NCI-H774 (cell line): ENCODE data around the gene RP9.

Experiments used
- DNase-seq: peaks from one replicate; lab custom pipeline; 2025; lab: John Stamatoyannopoulos, UW

RP9 gene

DNA sequence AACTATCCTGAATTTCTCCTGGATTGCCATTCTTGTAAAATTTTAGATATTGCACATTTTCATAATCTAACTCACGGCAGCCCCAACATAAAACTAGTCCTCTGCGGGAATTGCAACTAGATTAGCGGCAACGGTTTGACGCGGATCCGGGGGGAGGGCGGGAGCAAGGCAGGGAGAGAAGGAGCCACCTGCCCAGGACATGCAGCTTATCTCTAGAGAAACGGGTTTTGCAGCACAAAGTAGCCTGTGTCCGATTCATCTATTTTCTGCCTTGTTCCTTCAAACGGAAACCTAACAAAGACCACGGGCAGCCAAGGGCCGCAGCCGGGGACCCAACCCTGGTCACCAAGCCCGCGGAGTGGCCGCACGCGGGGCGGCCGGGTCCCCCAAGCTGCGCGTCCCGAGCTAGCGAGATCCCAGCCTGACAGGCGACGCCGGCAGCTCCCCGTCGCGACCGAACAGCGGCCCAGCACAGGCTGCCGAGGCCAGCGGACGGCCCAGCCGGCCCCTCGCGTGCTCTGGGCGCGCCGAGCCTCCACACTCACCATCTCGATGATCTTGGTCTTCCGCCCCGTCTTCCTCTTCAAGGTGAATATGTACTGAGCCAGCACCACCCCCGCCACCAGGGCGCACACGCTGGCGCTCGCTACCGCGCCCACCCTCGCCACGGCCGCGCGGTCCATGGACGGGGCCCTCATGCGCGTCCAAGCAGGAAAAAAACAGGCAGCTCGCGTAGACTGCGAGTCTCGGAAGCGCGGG, 47.0 kb downstream of the RP9 start, which contains the start of gene NT5C3A:
Gene NT5C3A, minus strand, starts transcription at position 754 of the 759 bp plus-strand sequence. Its CDS starts 71 bp downstream, at position 683.
- no peak for DNase-seq

DNA sequence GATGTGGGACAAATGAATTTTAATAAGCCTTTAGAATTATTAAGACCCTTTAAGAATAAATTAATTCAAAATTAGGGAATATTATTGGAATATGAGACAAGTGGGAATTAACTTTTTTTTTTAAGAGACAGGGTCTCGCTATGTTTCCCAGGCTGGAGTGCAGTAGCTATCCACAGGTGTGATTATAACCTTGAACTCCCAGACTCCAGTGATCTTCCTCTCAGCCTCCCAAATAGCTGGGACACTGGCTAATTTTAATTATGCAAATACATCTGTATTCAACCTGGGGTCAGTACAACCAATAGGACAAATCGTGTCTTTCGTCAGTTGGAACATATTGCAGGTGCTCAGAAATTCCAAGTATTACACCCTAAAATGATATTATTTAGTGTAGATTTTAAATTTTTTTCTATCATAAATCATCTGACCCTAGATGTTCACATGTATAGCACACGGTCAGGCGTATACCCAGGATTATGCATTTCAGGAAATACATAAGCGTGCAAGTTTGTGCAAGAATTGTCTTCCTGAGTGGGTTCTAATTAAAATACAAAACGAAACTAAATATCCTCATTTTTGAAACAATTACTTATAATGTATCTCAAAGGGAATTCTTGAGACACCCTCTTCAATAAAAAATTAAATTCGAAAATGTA, 47.8 kb downstream of the RP9 start:
- no peak for DNase-seq

DNA sequence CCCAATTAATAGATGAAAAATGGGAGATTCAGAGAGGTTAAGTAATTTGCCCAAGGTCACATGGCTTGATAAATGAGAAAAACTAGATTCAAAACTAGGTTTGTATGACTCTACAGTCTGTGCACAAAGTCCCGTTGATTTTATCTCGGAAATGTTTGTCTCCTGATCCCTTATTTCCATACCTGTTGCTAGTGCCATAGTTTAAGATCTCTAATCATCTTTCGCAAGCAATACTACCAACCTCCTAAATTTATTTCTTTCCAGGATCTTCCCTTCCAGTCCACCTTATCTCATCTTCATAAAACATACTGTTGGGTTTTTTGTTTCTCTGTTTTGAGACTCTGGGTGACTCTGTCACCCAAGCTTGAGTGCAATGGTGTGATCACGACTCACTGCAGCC, 49.6 kb downstream of the RP9 start:
- DNase-seq, result no peak

DNA sequence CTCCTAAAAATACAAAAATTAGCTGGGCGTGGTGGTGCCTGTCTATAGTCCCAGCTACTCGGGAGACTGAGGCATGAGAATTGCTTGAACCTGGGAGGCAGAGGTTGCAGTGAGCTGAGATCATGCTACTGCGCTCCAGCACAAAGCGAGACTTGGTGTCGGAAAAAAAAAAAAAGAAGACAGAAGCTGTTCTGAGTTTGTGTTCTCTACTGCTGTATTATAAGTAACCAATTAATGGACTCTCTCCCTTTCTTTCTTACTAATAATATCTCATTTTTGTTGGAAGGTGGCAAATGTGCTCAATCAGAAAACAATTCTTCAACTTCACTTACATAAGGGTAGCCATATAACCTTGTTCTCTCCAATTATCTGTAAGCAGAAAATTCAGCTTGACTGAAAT, 54.0 kb downstream of the RP9 start:
- DNase-seq, result no peak

DNA sequence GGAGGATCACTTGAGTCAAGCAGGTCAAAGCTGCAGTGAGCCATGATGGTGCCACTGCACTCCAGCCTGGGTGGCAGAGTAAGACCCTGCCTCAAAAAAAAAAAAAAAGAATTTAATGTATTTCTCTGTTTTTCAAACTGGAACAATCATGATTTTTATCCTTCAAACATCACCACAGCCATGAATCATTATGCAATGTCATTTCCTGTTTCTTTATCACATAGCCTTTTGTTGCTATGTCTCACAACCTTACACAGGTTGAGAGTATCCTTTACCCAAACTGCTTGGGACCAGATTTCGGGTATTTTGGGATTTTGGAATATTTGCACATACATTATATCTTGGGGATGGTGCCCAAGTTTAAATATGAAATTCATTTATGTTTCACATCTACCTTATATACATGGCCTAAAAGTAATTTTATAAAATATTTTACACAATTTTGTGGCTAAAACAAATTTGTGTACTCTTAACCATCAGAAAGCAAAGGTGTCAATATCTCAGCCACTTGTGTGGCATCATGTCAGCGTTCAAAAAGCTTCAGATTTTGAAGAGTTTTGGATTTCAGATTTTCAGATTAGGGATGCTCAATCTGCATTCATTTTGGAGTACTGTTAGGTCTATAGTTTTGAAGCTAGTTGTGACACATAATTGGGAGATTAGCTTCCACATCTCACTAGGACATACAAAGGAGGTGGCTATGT, 54.8 kb downstream of the RP9 start:
- DNase-seq, result no peak

DNA sequence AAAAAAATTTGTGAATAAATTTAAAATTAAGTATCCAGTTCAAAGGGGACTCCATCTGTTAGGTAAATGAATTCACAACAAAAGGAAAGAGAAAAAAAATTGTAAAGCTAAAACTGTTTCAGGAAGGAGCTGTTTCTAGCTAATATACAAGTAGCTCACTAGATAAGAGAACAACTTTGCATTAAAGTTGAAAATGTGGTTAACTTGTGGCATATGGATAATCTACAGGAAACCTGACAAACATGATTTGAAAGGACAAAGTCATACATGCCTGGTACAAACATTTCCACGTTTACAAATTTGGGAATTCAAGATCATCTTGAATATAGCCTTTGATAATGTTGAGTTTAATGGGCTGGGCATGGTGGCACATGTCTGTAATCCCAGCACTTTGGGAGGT, 55.5 kb downstream of the RP9 start:
- DNase-seq, result no peak

DNA sequence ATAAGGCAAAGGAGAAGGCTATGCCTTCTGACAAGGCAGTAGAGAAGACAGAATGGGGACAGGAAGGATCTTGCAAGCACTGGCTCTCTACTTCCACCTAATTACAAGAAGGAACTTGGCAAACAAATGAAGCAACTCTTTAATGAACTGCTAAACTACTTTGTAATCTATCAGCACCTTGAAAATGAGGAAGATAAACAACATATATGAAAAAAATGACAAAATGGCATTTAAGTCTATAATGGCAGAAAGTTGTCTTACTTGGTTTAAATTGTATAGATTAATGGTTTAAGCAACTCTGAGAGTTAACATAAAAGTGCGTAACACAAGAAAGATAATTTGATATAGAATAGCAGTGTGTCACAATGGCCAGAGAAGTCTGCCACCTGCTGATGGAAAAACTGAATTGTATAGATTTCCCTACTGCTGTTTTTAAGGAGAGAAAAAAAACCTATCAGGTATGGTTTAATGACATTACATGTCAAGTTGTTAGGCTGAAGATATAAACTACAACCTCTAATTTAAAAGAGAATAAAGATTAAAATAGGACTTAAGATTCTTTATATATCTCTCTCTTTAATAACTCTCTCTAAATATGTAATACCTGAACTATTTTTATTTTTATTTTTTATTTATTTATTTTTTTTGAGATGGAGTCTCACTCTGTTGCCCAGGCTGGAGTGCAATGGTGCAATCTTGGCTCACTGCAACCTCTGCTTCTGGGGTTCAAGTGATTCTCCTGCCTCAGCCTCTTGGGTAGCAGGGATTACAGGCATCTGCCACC, 58.5 kb downstream of the RP9 start:
- DNase-seq, result peak; percentile 19

DNA sequence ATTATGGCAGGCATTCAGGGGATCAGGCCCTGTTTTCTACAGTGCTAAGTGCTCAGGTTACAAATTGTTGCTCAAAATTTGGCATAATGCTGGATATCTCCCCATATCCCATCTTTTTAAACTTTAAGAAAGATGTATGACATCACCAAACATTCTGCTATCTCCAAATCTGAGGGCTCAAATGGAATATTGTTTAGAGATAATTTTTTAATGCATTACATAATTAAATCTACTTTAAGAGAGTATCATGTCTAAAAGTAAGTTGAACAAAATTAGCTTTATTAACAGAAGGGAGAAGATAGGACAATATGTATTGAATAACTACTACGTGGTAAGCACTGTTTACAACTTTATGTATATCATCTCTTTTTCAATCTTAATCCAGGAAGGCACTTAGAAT, 60.5 kb downstream of the RP9 start:
- DNase-seq, result no peak

DNA sequence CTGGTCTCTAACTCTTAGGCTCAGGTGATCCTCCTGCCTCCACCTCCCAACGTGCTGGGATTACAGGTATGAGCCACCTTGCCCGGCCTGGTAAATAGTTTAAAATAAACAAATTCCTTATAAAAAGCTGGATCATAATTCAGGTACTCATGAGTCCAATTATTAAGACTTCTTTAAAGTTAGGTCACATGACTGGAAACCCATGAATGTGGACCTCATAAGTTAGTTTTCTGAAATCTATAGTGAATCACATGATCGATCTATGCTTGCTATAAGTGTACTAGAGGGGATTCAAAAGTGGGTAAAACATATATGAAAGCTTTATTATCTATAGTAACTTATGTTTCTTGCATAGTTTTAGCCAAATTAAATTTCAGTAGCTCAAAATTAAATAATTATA, 60.9 kb downstream of the RP9 start:
- no peak for DNase-seq

DNA sequence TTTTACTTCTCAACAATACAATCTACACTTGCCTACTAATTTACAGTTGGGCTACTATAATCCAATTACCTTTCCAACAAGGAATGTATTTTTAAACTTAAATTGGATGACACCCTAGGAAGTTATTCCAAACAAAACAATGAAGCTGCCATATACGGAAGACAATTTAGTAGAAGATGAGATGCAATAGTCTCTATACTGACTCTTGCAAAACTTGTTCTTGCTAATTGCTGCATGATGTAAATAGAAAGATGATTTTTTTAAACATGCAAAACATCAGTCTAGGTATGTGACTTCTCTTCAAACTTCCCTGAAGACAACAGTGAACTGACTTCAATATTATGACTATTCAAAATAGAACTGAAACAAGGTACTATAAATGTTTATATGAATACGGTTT, 64.2 kb downstream of the RP9 start:
- DNase-seq, result no peak
